ENCODE measurements around the gene CNTNAP2. TPM values are rescaled to one million over a fixed set of nuclear protein-coding genes. Genes with fewer than 3 reads are reported as not detected.

The CNTNAP2 gene
- total RNA-seq, 1 donor from 2014 or later: 0.59 TPM

GRCh38 chr7:146654048-146654447 is 537.4 kb downstream of the CNTNAP2 start:
- intact Hi-C loops (cut with DNase I): no loop called here
- Histone ChIP-seq H3K27me3 (ENCODE audit: low read depth) (no peaks in the 10 kb centered on the region), H3K27ac (no peak overlapping the region), H3K4me3 (no peak overlapping the region), H3K4me1 (no peaks in the 10 kb centered on the region), H3K36me3 (no peaks in the 10 kb centered on the region), H3K9me3 (no peaks in the 10 kb centered on the region)
- ATAC-seq (no peak), DNase-seq (no peak)
- TF ChIP-seq CTCF (IDR thresholded peaks at IDR 0.05): no peak

- DNase-seq (no peak), ATAC-seq (no peak)
- Histone ChIP-seq H3K4me1 (no peaks in the 10 kb centered on the region), H3K27ac (no peak overlapping the region), H3K4me3 (no peak overlapping the region), H3K9me3 (no peaks in the 10 kb centered on the region), H3K27me3 (ENCODE audit: low read depth) (no peaks in the 10 kb centered on the region), H3K36me3 (no peaks in the 10 kb centered on the region)
- no peak for TF ChIP-seq CTCF (IDR thresholded peaks at IDR 0.05)
- intact Hi-C loops (cut with DNase I): no loop called here
These were observed 539.6 kb downstream of the CNTNAP2 start for GRCh38 chr7:146655928-146656797.

DNA sequence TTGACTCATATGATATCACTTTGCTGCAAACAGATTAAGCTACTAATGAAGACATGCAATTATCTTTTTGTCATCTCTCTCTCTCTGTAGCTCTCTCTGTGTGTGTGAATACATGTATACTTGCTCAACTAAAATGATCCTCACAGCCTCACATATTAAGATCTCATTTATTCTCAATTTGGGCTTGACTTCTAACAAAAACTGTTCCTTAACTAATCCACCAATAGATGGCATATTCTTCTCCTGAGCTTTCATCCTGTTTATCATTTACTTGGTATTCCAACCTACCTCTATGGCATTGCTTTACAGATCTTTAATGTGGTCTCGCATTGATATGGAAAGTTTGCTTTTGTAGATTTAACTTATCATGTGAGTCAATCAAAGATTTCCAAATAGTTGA is 540.4 kb downstream of the CNTNAP2 start:
- Histone ChIP-seq H3K27me3 (ENCODE audit: low read depth) (no peaks in the 10 kb centered on the region), H3K4me1 (no peaks in the 10 kb centered on the region), H3K9me3 (no peaks in the 10 kb centered on the region), H3K36me3 (no peaks in the 10 kb centered on the region), H3K27ac (no peak overlapping the region), H3K4me3 (no peak overlapping the region)
- no peak for DNase-seq
- no peak for ATAC-seq
- intact Hi-C loops (cut with DNase I): no loop called here
- TF ChIP-seq CTCF (IDR thresholded peaks at IDR 0.05): no peak

- intact Hi-C loops (cut with DNase I): no loop called here
- no peaks in the 10 kb centered on the region for H3K36me3 ChIP-seq
- no peak for TF ChIP-seq CTCF (IDR thresholded peaks at IDR 0.05)
- ATAC-seq (no peak), DNase-seq (no peak)
- no peaks in the 10 kb centered on the region for H3K4me1 ChIP-seq
- no peaks in the 10 kb centered on the region for H3K9me3 ChIP-seq
- H3K27me3 ChIP-seq (ENCODE audit: low read depth): no peaks in the 10 kb centered on the region
- no peak overlapping the region for H3K4me3 ChIP-seq
- H3K27ac ChIP-seq: no peak overlapping the region
These were observed 542.0 kb downstream of the CNTNAP2 start for GRCh38 chr7:146658604-146659003.

DNA sequence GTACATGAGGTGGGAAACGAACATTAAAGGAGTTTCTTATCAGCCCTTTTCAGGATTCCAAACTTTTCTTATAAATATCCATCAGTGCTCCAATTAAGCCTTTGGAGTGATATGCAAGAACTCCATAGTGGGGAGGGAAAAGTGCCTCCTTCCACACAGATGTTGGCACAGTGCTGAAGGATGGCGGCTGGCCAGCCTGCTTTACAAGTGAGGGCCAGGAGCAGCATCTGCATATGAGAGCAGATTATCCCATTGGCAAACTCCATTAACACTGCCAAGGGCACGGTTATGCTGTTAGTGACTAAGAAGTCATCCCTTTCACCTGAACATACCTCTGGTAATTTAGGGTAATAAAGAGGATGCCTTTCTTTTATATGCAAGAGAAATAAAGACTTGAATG is 543.1 kb downstream of the CNTNAP2 start:
- no peak for DNase-seq
- intact Hi-C loops (cut with DNase I): no loop called here
- H3K27ac ChIP-seq: no peak overlapping the region
- TF ChIP-seq CTCF (IDR thresholded peaks at IDR 0.05): no peak
- no peaks in the 10 kb centered on the region for H3K4me1 ChIP-seq
- no peaks in the 10 kb centered on the region for H3K9me3 ChIP-seq
- no peaks in the 10 kb centered on the region for H3K27me3 ChIP-seq (ENCODE audit: low read depth)
- no peak overlapping the region for H3K4me3 ChIP-seq
- no peaks in the 10 kb centered on the region for H3K36me3 ChIP-seq
- ATAC-seq: no peak

All from lower lobe of right lung (tissue), 2 donors.